Measurements from ENCODE around the gene PNPO.

- TF ChIP-seq CTCF (IDR thresholded peaks at IDR 0.05; ENCODE audit: poor library complexity) (no peak), EZH2 (IDR thresholded peaks at IDR 0.05; ENCODE audit: borderline replicate concordance) (no peak), EZH2phosphoT487 (IDR thresholded peaks at IDR 0.05; ENCODE audit: low read depth, severe bottlenecking, unreplicated experiment) (no peak)
Measured at GRCh38 chr17:47902039-47902744, 39.2 kb upstream of the PNPO start.

Measured in hepatocyte (in vitro differentiated cells).